ENCODE results near the gene NCF4. TPM values are rescaled to one million over a fixed set of nuclear protein-coding genes. Genes with fewer than 3 reads are reported as not detected.

The NCF4 gene
- total RNA-seq, 3 donors from 2014 or later, result 13.4 to 36.8 (median 14.5) TPM

DNA sequence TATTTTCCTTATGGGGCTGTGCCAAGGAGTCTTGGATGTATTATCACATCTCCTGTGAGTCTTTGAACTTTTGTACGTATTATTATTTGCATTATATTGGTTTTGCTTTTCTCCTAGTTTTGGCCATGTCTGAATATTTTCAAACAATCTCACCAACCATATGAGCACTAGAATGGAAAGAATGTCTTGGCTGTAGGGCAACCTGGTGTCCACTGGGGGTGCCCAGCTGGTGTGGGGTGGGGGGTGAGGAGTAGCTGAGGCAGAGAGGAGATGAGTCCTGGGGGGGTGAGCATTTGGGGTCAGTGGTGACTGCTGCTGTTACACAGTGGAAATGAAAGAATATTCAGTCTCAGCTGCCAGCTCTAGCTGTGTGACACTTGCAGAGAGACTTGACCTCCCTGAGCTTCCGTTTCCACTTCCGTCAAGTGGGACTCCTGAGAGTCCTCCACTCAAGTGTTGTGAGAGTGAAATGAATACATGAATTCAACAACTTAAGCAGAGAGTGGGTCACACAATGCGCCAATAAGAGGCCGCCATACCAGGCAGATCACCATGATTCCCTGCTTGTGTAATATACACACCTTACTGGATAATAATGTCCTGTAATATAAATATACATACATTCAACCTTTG lies 31.3 kb upstream of the NCF4 start:
- H3K4me1 ChIP-seq, result no peaks in the 10 kb centered on the region
- H3K4me3 ChIP-seq, result no peak overlapping the region
- no peaks in the 10 kb centered on the region for H3K36me3 ChIP-seq
- no peaks in the 10 kb centered on the region for H3K27me3 ChIP-seq
- H3K27ac ChIP-seq, result no peak overlapping the region
- H3K9me3 ChIP-seq, result no peaks in the 10 kb centered on the region
- TF ChIP-seq CTCF (IDR thresholded peaks at IDR 0.05) (no peak), POLR2AphosphoS5 (IDR thresholded peaks at IDR 0.05) (no peak), POLR2A (IDR thresholded peaks at IDR 0.05) (no peak)
- DNase-seq (ENCODE audit: low spot score in 2 of 2), result no peak
- intact Hi-C loops (cut with DNase I; ENCODE audit: low total_unique reads), result no loop called here

GRCh38 chr22:36830601-36831000 lies 30.2 kb upstream of the NCF4 start:
- intact Hi-C loops (cut with DNase I; ENCODE audit: low total_unique reads), result no loop called here
- no peak overlapping the region for H3K4me3 ChIP-seq
- no peaks in the 10 kb centered on the region for H3K9me3 ChIP-seq
- H3K27ac ChIP-seq, result no peak overlapping the region
- no peaks in the 10 kb centered on the region for H3K27me3 ChIP-seq
- no peaks in the 10 kb centered on the region for H3K36me3 ChIP-seq
- no peak for DNase-seq (ENCODE audit: low spot score in 2 of 2)
- H3K4me1 ChIP-seq, result no peaks in the 10 kb centered on the region
- TF ChIP-seq POLR2AphosphoS5 (IDR thresholded peaks at IDR 0.05), result no peak
- TF ChIP-seq CTCF (IDR thresholded peaks at IDR 0.05), result no peak
- no peak for TF ChIP-seq POLR2A (IDR thresholded peaks at IDR 0.05)

DNA sequence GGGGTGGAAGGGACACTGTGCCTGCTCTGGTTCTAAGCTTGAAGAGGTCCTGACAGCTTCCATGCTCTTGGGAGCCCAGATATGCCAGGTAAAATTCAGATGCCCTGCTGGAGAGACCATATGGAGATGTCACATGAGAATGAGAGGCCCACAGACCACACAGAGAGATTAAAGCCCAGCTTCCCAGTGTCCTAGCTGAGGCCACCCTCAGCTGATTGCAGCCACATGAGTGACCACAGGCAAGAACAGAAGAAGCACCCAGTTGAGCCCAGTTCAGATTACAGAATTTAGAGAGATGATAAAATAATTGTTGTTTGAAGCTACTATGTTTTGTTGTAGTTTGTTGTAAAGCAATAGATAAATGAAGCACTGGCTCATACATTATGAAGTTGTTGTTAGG lies 29.6 kb upstream of the NCF4 start:
- no peak overlapping the region for H3K4me3 ChIP-seq
- no peaks in the 10 kb centered on the region for H3K27me3 ChIP-seq
- no peak overlapping the region for H3K27ac ChIP-seq
- DNase-seq (ENCODE audit: low spot score in 2 of 2), result no peak
- intact Hi-C loops (cut with DNase I; ENCODE audit: low total_unique reads), result no loop called here
- H3K36me3 ChIP-seq, result no peaks in the 10 kb centered on the region
- H3K4me1 ChIP-seq, result no peaks in the 10 kb centered on the region
- H3K9me3 ChIP-seq, result no peaks in the 10 kb centered on the region
- TF ChIP-seq POLR2A (IDR thresholded peaks at IDR 0.05) (no peak), CTCF (IDR thresholded peaks at IDR 0.05) (no peak), POLR2AphosphoS5 (IDR thresholded peaks at IDR 0.05) (no peak)

GRCh38 chr22:36831717-36832116 lies 29.1 kb upstream of the NCF4 start:
- DNase-seq (ENCODE audit: low spot score in 2 of 2), result no peak
- no peak overlapping the region for H3K4me3 ChIP-seq
- intact Hi-C loops (cut with DNase I; ENCODE audit: low total_unique reads), result no loop called here
- H3K9me3 ChIP-seq, result no peaks in the 10 kb centered on the region
- no peak overlapping the region for H3K27ac ChIP-seq
- H3K27me3 ChIP-seq, result no peaks in the 10 kb centered on the region
- H3K36me3 ChIP-seq, result no peaks in the 10 kb centered on the region
- H3K4me1 ChIP-seq, result no peaks in the 10 kb centered on the region
- TF ChIP-seq POLR2A (IDR thresholded peaks at IDR 0.05) (no peak), POLR2AphosphoS5 (IDR thresholded peaks at IDR 0.05) (no peak), CTCF (IDR thresholded peaks at IDR 0.05) (no peak)

- no peaks in the 10 kb centered on the region for H3K36me3 ChIP-seq
- H3K27ac ChIP-seq, result no peak overlapping the region
- TF ChIP-seq POLR2A (IDR thresholded peaks at IDR 0.05) (no peak), POLR2AphosphoS5 (IDR thresholded peaks at IDR 0.05) (no peak), CTCF (IDR thresholded peaks at IDR 0.05) (no peak)
- DNase-seq (ENCODE audit: low spot score in 2 of 2), result no peak
- no peaks in the 10 kb centered on the region for H3K4me1 ChIP-seq
- no peak overlapping the region for H3K4me3 ChIP-seq
- H3K9me3 ChIP-seq, result no peaks in the 10 kb centered on the region
- intact Hi-C loops (cut with DNase I; ENCODE audit: low total_unique reads), result no loop called here
- H3K27me3 ChIP-seq, result no peaks in the 10 kb centered on the region
Observed at GRCh38 chr22:36833073-36833472, 27.7 kb upstream of the NCF4 start.

Data from breast epithelium (tissue), 4 donors.